ENCODE data around the gene BOLA3. TPM values are rescaled to one million over a fixed set of nuclear protein-coding genes. Genes with fewer than 3 reads are reported as not detected.
"Not testable (repeated sequence)": the region's sequence is repeated elsewhere in the genome, so short reads cannot be mapped to it uniquely, and the experiment has no call there.

BOLA3 gene
- total RNA-seq, 1 experiment from 2014 or later, result 152 TPM

- no peak for DNase-seq (ENCODE audit: low read depth)
Observed at GRCh38 chr2:74149247-74149525, 1.5 kb upstream of the BOLA3 start.

- DNase-seq (ENCODE audit: low read depth), result no peak
Observed at GRCh38 chr2:74148457-74149246, 940 bp upstream of the BOLA3 start.

GRCh38 chr2:74146929-74147726 is 584 bp downstream of the BOLA3 start:
- no peak for DNase-seq (ENCODE audit: low read depth)

- peak; percentile 27 for DNase-seq (ENCODE audit: low read depth)
Observed at GRCh38 chr2:74142340-74142739, 5.4 kb downstream of the BOLA3 start.

- no peak for DNase-seq (ENCODE audit: low read depth)
Observed at GRCh38 chr2:74138600-74139323, 8.9 kb downstream of the BOLA3 start.

- no peak for DNase-seq (ENCODE audit: low read depth)
Observed at GRCh38 chr2:74137651-74138599, 9.8 kb downstream of the BOLA3 start.

GRCh38 chr2:74131901-74132300 is 15.8 kb downstream of the BOLA3 start:
- DNase-seq (ENCODE audit: low read depth), result no peak

- no peak for DNase-seq (ENCODE audit: low read depth)
Observed at GRCh38 chr2:74130211-74130995, 17.3 kb downstream of the BOLA3 start.

GRCh38 chr2:74128206-74128605 is 19.5 kb downstream of the BOLA3 start:
- DNase-seq (ENCODE audit: low read depth), result no peak

GRCh38 chr2:74123955-74124354 is 23.8 kb downstream of the BOLA3 start:
- not testable (repeated sequence) for DNase-seq (ENCODE audit: low read depth)

GRCh38 chr2:74121846-74122245 is 25.9 kb downstream of the BOLA3 start:
- not testable (repeated sequence) for DNase-seq (ENCODE audit: low read depth)

- peak; percentile 88 for DNase-seq (ENCODE audit: low read depth)
Observed at GRCh38 chr2:74119912-74120825, 27.5 kb downstream of the BOLA3 start.

GRCh38 chr2:74119339-74119738 is 28.4 kb downstream of the BOLA3 start:
- DNase-seq (ENCODE audit: low read depth), result no peak

GRCh38 chr2:74111380-74111779 is 36.3 kb downstream of the BOLA3 start:
- DNase-seq (ENCODE audit: low read depth), result no peak

- no peak for DNase-seq (ENCODE audit: low read depth)
Observed at GRCh38 chr2:74110537-74110936, 37.2 kb downstream of the BOLA3 start.

GRCh38 chr2:74109551-74109950 is 38.2 kb downstream of the BOLA3 start:
- DNase-seq (ENCODE audit: low read depth), result no peak

GRCh38 chr2:74107071-74107470 is 40.6 kb downstream of the BOLA3 start:
- no peak for DNase-seq (ENCODE audit: low read depth)

- DNase-seq (ENCODE audit: low read depth), result no peak
Observed at GRCh38 chr2:74105413-74105812, 42.3 kb downstream of the BOLA3 start.

GRCh38 chr2:74104839-74105238 is 42.9 kb downstream of the BOLA3 start:
- no peak for DNase-seq (ENCODE audit: low read depth)

- no peak for DNase-seq (ENCODE audit: low read depth)
Observed at GRCh38 chr2:74103763-74104162, 43.9 kb downstream of the BOLA3 start.
